Measurements from ENCODE around the gene KRT1.

The KRT1 gene

DNA sequence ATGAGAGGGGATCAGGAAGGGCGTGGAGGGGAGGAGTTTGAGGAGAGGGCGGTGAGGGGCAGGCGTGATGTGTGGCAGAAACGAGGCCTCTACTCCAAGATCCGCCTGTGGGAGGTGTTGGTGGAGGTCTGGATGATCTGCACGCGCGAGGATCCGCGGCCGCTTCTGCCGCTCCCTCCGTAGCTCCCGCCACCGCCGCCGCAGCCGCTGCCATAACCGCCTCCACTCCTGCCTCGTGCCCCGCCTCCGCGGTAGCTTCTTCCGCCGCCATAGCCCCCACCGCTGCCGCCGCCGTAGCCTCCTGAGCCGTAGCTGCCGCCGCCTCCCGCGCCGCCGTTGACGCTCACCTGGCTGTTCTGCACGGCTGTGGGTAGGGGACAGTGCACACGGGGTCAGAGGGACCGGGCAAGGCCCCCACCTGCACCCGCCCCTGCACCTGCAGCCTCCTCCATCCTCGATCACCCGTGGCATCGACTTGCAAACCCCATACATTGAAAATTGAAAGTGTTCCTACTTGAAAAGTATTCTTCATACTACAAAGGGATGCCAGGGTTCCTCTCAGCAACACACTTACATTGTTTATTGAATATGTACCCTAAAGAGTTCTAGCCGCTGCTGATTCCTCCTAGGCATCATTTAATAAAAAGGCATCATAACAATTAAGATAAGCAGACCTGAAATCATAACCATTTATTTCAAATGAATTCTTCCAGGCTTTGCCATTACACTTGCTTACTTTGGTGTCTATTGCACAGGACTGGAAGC is 11.1 kb upstream of the KRT1 start:
- TF ChIP-seq GATA2 (IDR thresholded peaks at IDR 0.05; ENCODE audit: low read depth, low read length): no peak
- no peak for TF ChIP-seq GATA3 (IDR thresholded peaks at IDR 0.05; ENCODE audit: low read depth, low read length)

DNA sequence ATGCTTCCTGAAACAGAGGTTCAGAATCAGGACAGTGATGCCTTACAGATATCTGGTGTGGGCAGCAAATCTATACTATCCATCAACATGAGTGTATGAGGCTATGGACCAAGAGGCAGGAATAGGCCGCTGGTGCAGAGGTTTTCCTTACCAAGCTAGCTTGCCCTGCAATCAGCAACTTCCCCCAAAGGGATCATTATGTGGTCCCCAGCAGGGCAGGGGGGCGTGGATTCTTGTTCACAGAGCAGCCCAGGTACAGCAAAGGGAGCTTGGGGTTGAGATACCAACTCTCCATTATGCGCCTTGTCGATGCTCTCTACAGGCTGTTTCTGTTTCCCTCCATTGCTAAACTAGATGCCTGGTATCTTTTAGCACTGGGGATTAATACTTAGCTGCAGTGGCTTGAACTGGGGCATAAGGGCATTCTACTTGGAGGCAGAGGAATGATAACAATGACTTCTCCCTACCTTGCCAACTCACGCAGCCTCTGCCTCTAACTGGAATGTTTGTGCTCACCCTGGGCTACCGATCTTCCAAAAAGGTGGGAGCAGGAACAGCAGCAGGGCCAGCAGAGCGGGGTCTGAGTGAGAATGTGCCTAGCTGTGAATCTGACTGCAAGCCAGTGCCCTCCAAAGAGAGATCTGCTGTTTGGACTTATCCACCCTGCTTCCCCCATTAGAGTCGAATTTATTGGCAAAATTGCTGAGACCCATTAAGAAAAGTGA is 10.3 kb upstream of the KRT1 start:
- TF ChIP-seq GATA2 (IDR thresholded peaks at IDR 0.05; ENCODE audit: low read depth, low read length) (no peak), GATA3 (IDR thresholded peaks at IDR 0.05; ENCODE audit: low read depth, low read length) (no peak)

DNA sequence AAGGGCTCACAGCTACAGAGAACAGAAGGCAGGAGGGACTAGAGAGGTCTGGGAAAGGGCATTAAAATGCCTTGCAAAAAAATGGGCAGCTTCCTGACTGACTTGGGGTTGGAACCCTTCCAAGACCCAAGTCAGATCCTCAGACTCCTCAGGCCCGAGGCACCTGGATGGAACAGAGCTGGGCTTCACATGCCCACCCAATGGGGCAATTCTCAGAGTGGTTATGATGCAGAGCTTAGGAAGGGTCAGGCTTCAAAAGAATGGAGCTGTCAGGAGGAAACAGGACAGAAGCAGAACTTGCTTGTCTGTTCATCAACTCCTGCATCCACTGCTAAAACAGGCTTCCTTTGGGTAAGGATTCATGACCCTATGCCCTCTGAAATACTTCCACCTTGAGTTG is 9.7 kb upstream of the KRT1 start:
- no peak for TF ChIP-seq GATA3 (IDR thresholded peaks at IDR 0.05; ENCODE audit: low read depth, low read length)
- no peak for TF ChIP-seq GATA2 (IDR thresholded peaks at IDR 0.05; ENCODE audit: low read depth, low read length)

DNA sequence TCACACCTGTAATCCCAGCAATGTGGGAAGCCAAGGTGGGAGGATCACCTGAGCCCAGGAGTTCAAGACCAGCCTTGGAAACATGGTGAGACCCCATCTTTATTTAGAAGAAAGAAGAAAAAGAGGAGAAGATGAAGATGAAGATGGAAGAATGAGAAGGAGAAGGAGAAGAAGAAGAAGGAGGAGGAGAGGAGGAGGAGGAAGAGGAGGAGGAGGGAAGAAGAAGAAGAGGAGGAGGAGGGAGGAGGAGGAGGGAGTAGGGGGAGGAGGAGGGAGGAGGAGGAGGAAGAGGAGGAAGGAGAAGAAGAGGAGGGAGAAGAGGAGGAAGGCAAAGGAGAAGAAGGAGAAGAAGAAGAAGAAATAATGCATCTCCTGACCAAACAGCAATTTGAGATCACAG is 9.0 kb upstream of the KRT1 start:
- TF ChIP-seq GATA2 (IDR thresholded peaks at IDR 0.05; ENCODE audit: low read depth, low read length) (no peak), GATA3 (IDR thresholded peaks at IDR 0.05; ENCODE audit: low read depth, low read length) (no peak)

DNA sequence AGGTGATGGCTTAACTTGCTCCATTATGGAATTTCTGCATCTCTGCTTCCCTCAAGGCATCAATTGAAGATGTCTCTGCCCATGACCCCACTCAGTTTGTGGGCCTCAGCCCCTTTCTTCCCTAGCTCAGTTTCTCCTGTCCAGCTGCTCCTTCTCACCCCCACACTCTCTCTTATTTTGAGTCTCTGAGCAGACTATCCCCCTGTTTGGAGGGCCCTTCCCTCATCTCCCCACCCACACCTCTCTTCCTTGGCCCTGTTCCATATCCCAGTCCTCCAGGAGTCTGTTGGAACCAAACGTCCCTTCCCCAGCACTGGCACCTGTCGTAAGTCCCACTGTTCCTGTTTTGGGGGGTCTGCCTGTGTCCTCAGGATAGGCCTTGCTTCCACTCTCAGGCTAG is 8.3 kb upstream of the KRT1 start:
- no peak for TF ChIP-seq GATA3 (IDR thresholded peaks at IDR 0.05; ENCODE audit: low read depth, low read length)
- TF ChIP-seq GATA2 (IDR thresholded peaks at IDR 0.05; ENCODE audit: low read depth, low read length): no peak

DNA sequence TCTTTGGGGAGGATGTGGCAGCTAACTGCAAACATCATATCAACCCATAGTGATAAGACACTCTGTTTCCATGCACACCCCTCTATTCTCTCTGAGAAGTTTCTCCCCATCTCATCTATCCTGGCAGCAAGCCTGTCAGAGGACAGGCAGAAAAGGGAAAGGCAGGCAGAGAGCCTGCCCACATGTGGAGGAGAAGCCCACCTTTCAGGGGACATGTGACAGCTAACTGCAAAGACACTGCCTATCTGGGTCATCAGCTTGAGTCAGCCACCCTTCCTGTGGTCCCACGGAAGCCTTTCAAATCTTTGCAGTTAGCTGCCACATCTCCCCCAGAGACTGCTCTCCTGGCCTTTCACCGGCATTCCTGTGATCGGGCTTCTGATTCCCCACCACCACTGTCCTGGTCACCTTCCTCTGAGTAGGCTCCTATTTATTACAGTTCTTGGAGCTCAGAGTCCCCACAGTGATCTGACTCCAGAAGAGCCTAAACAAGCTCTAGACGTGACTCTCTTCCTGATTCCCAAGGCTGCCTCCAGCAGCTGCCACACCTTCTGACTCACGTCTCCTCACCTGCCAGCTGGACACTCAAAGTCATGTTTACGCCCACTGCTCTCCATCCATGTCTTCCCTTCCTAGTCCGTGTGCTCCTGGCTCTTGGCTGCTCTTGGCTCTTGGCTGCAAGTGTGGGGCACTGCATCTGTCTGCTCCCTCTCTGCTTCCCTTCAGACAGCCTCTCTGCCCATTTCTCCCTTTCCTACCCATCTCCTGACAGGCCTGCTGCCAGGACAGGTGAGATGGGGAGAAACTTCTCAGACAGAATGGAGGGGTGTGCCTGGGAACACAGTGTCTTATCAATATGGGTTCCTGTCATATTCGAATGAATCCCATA is 7.5 kb upstream of the KRT1 start:
- TF ChIP-seq GATA2 (IDR thresholded peaks at IDR 0.05; ENCODE audit: low read depth, low read length): no peak
- no peak for TF ChIP-seq GATA3 (IDR thresholded peaks at IDR 0.05; ENCODE audit: low read depth, low read length)

DNA sequence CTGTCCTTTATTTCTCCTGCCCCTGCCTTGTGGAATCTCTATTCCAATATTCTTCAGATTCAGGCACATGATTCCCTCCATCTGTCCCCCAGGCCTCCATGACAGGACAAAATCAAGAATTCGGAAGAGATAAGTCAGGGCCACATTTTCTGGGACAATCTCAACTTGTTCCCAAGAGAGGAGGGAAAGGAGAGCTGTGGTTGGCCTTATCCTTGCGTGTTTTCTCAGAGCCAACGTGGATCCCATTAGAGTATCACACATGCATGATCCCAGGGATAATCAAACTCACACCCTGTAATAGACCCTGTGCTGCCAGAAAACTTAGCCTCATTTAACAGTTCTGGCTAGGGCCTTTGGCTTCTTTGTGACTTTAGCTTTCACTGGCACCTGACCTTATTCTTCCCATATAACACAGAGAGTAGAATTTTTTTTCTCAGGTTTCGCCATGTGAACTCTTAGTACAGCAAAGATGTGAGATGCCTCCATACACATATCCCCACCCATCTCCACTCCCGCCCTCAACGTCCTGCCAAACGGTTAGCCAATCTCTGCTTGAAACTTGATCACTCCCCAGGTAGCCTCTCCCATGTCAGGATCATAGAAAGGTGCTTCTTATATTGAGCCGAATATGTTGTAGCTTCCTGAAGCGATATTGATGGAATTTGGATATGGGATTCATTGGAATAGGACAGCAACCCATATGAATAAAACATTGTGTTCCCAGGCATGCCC is 6.7 kb upstream of the KRT1 start:
- TF ChIP-seq GATA3 (IDR thresholded peaks at IDR 0.05; ENCODE audit: low read depth, low read length) (no peak), GATA2 (IDR thresholded peaks at IDR 0.05; ENCODE audit: low read depth, low read length) (no peak)

DNA sequence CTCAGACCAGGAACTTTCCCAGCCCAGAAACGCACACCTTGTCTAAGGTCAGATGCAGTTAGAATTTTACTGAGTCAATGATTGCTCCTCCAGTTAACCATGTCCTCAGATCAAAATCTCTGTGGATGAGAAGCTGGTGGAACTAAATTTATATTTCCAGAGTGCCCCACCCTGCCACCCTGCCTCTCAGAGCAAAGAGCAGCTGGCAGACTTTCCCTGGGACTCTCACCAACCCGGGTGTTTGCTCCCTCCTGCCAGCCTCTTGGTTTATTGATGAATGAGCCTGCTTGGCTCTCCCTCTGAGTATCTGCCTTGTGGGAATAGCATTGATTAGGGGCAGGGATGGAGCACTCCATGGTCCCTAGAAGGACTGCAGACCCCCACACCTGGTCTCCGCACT is 5.9 kb upstream of the KRT1 start:
- TF ChIP-seq GATA2 (IDR thresholded peaks at IDR 0.05; ENCODE audit: low read depth, low read length) (no peak), GATA3 (IDR thresholded peaks at IDR 0.05; ENCODE audit: low read depth, low read length) (no peak)

DNA sequence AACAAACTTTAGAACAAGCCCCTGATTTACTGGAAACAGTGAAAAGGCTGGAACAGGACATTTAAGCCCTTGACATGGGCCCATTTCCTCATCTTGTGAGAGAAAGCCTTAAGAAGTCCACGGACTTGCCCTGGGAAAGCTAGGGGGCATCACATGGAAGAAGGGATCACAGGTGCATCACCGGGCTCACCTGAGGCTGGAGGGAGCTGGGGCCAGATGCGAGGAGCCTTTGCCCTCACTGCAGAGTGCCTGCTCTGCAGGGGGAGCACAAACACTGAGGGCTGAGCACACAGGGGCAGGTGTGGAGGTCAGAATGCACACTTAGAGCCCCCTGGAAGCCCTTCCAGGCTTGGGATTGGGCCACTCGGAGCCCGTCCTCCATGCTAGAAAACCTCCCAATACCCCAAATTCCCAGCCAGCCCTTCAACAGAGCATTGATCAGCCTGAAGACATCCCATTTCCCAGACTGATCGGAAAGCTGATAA is 5.2 kb upstream of the KRT1 start:
- no peak; the same call in 1 of the 2 replicates for TF ChIP-seq GATA2 (IDR thresholded peaks at IDR 0.05; ENCODE audit: low read depth, low read length)
- no peak for TF ChIP-seq GATA3 (IDR thresholded peaks at IDR 0.05; ENCODE audit: low read depth, low read length)

DNA sequence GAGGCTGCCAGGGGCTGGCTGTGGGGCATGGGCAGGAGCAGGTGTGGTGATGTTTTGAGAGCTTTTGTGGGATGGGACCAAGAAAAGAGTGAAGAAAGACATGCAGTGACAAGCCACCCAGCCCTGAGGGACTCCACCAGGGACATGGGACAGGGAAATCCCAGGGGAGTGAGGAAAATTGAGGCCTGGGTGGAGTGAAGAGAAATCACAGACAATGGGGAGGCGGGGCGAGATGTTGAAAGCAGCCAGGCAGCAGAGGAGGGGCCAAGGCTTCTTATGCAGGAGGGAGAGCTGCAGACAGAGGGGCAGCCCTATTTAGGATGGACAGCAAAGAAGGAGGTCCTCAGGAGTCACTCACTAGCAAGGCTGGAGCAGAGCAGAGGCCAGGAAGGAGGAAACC is 4.2 kb upstream of the KRT1 start:
- TF ChIP-seq GATA2 (IDR thresholded peaks at IDR 0.05; ENCODE audit: low read depth, low read length): no peak
- no peak for TF ChIP-seq GATA3 (IDR thresholded peaks at IDR 0.05; ENCODE audit: low read depth, low read length)

DNA sequence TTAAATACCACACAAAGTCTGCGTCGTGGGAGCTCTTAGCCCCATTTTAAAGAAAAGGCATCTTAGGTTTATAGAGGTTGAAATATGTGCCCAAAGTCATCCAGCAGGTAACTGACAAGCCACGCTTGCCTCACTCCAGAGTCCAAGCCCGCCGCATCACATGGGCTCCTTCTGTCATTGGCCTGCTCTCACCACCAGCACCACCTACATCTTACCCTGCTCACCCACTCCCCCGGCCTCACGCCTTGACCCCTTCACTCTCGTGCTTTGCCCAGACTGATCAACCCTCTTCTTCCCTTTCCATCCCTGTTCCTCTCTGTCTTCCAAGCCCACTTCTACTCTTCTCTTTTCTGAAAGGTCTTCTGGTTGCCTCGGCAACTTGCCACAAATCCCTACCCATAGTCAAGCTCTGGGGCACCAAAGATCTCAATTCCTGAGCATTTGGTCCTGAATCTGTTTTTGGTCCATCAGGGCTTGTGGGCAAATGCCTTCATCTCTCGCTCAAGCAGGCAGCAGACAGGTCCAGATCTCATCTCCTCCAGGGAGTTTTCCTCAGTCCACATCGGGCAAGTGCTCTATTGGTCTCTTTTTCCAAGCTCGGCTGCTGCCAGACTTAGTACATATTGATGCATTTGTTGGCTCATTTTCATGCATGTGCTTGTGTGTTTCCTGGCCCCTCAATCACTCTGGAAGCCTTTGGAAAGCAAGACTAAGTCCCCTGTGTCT is 3.5 kb upstream of the KRT1 start:
- TF ChIP-seq GATA2 (IDR thresholded peaks at IDR 0.05; ENCODE audit: low read depth, low read length) (no peak), GATA3 (IDR thresholded peaks at IDR 0.05; ENCODE audit: low read depth, low read length) (no peak)

DNA sequence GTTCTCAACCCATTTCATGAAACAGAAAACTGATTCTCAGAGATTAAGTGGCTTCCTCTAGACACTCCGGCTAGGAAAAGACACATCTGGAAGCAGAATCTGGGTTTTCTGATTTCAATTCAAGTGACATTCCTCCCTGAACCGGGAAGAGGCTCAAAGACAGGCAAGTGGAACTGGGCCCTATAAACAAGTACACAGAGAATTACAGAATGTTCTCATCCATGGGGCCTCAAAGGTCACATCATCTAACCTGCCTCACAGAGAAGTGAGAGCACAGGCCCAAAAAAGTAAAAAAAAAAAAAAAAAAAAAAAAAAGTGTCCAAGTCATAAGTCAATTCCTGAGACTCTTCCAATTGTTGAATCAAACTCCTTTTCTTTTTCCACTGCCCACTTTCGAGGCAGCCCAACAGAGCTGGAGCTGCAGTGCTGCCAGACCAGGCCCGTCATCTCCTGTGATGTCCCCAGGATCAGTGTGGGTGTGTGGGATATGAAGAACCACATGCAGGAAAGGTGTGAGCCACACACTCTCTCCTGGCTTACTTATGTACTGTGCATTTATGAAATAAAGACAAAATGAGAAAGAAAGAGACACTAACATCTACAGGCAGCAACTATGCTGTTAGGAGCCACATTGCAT is 2.8 kb upstream of the KRT1 start:
- TF ChIP-seq GATA3 (IDR thresholded peaks at IDR 0.05; ENCODE audit: low read depth, low read length) (no peak), GATA2 (IDR thresholded peaks at IDR 0.05; ENCODE audit: low read depth, low read length) (no peak)

DNA sequence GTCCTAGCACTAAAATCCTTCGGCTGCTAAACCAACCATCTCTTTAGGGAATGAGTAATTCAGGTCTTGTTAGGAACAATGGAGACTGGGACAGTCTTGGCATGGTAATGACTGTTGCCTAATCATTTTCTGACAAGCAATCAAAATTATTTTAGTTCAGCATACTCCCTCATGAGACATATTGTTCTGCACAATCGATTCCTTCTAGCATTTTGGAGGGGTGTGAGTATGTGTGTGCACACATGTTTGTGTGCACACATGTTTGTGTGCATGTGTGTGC is 2.1 kb upstream of the KRT1 start:
- TF ChIP-seq GATA3 (IDR thresholded peaks at IDR 0.05; ENCODE audit: low read depth, low read length) (no peak), GATA2 (IDR thresholded peaks at IDR 0.05; ENCODE audit: low read depth, low read length) (no peak)
